MCF 10A (cell line): ENCODE results near the gene HCRTR1. TPM values are rescaled to one million over a fixed set of nuclear protein-coding genes. Genes with fewer than 3 reads are reported as not detected.

ENCODE experiments used
- BruUV-seq: library from RNA; stranded (reverse); fragments of 400-500 nt; replicated peaks from 2 replicates; lab custom pipeline; 2021; lab: Mats Ljungman, UMichigan
- CTCF ChIA-PET: fragments of 300-600 bp; sonication (Branson Sonifier 250); formaldehyde crosslinking; extraction: SDS; loops from one replicate; lab custom pipeline; 2021; ENCODE audit warnings: antibody characterized with exemption, inconsistent platforms; lab: Yijun Ruan, JAX
- POLR2A ChIA-PET: fragments of 300-600, 350-650 bp; sonication (Branson Sonifier 250); formaldehyde crosslinking; extraction: SDS; loops from one replicate; lab custom pipeline; 2020; ENCODE audit warnings: antibody characterized with exemption, inconsistent platforms; lab: Yijun Ruan, JAX
- DNase-seq: peaks from one replicate; pipeline ENCODE4 v3.0.0-alpha.2; 2018; ENCODE audit not compliant: unreplicated experiment
- H3K27ac Mint-ChIP-seq: one replicate; pipeline ENCODE4 v1.8.0; 2022; ENCODE audit warnings: mild to moderate bottlenecking, low read depth, mixed read lengths; ENCODE audit not compliant: unreplicated experiment
- H3K27me3 Mint-ChIP-seq: one replicate; pipeline ENCODE4 v1.8.0; 2022; ENCODE audit warnings: mixed read lengths; ENCODE audit not compliant: insufficient read depth, unreplicated experiment
- H3K36me3 Mint-ChIP-seq: one replicate; pipeline ENCODE4 v1.8.0; 2022; ENCODE audit warnings: mild to moderate bottlenecking, moderate library complexity, mixed read lengths; ENCODE audit not compliant: insufficient read depth, unreplicated experiment
- H3K4me1 Mint-ChIP-seq: one replicate; pipeline ENCODE4 v1.8.0; 2022; ENCODE audit warnings: mixed read lengths; ENCODE audit not compliant: insufficient read depth, unreplicated experiment
- H3K4me3 Mint-ChIP-seq: one replicate; pipeline ENCODE4 v1.8.0; 2022; ENCODE audit warnings: mild to moderate bottlenecking, moderate library complexity, mixed read lengths; ENCODE audit not compliant: unreplicated experiment
- H3K9me3 Mint-ChIP-seq: one replicate; pipeline ENCODE4 v1.8.0; 2022; ENCODE audit warnings: mixed read lengths; ENCODE audit not compliant: unreplicated experiment
- CTCF ChIP-seq: fragments of 200-600 bp; IDR thresholded peaks from one replicate; pipeline ENCODE4 v1.8.0; 2022; ENCODE audit warnings: antibody characterized with exemption, mild to moderate bottlenecking; ENCODE audit not compliant: unreplicated experiment
- intact Hi-C: fragments of 100-400 bp; cut with micrococcal nuclease; formaldehyde crosslinking; loops from 2 replicates; pipeline ENCODE4 v1.14.1; 2022
- total RNA-seq: library from RNA; stranded (reverse); gene quantifications from 2 replicates; pipeline ENCODE4 v1.2.3, GENCODE V29; 2022

Gene HCRTR1
- total RNA-seq, 1 experiment from 2014 or later, result not detected

- ChIA-PET CTCF (interaction anchor here (0.6 to 7.7 kb wide), 5 partner anchors 17 to 484 kb away, joined by 3 to 96 read pairs (median 4); no protein-coding TSS in a partner anchor), POLR2A (interaction anchor here (0.7 to 1.8 kb wide), 4 partner anchors 11 to 128 kb away, joined by 4 to 5 read pairs (median 4); no protein-coding TSS in a partner anchor)
- no peak for DNase-seq
- Mint-ChIP-seq H3K9me3 (no peaks in the 10 kb centered on the region), H3K36me3 (peaks cover 26% of the 10 kb centered on the region), H3K27ac (no peak overlapping the region), H3K4me3 (no peak overlapping the region), H3K4me1 (peaks cover 9% of the 10 kb centered on the region), H3K27me3 (no peaks in the 10 kb centered on the region)
- intact Hi-C loops, result loop anchor here (10.0 kb wide), 1 partner anchor 304 kb away; no protein-coding TSS in a partner anchor
- BruUV-seq, result no TSS peak
- no peak for TF ChIP-seq CTCF
These were observed 43.5 kb downstream of the HCRTR1 start for GRCh38 chr1:31660871-31661455.

- POLR2A ChIA-PET, result interaction anchor here (1.3 kb wide), 1 partner anchor 17 kb away, joined by 4 read pairs; no protein-coding TSS in a partner anchor
- no peak for DNase-seq
- no peaks in the 10 kb centered on the region for H3K27me3 Mint-ChIP-seq
- H3K9me3 Mint-ChIP-seq, result no peaks in the 10 kb centered on the region
- peaks cover 18% of the 10 kb centered on the region for H3K4me1 Mint-ChIP-seq
- peaks cover 18% of the 10 kb centered on the region for H3K36me3 Mint-ChIP-seq
- no peak for TF ChIP-seq CTCF
- no TSS peak for BruUV-seq
- H3K27ac Mint-ChIP-seq, result peak overlapping the region; percentile 27
- CTCF ChIA-PET, result interaction anchor here (1.0 to 7.7 kb wide), 3 partner anchors 83 to 275 kb away, joined by 3 to 96 read pairs (median 4); no protein-coding TSS in a partner anchor
- intact Hi-C loops, result loop anchor here (10.0 kb wide), 1 partner anchor 303 kb away; no protein-coding TSS in a partner anchor
- H3K4me3 Mint-ChIP-seq, result no peak overlapping the region
These were observed 44.4 kb downstream of the HCRTR1 start for GRCh38 chr1:31661856-31662255.

- POLR2A ChIA-PET, result interaction anchor here (1.3 kb wide), 1 partner anchor 17 kb away, joined by 4 read pairs; no protein-coding TSS in a partner anchor
- no peaks in the 10 kb centered on the region for H3K27me3 Mint-ChIP-seq
These were observed 45.0 kb downstream of the HCRTR1 start for GRCh38 chr1:31662463-31662862.

More at GRCh38 chr1:31662463-31662862, 45.0 kb downstream of the HCRTR1 start:
- Mint-ChIP-seq H3K4me3 (no peak overlapping the region), H3K36me3 (peaks cover 12% of the 10 kb centered on the region), H3K27ac (no peak overlapping the region), H3K4me1 (peaks cover 22% of the 10 kb centered on the region), H3K9me3 (no peaks in the 10 kb centered on the region)
- no peak for DNase-seq
- CTCF ChIA-PET, result interaction anchor here (0.8 to 7.7 kb wide), 13 partner anchors 12 to 130 kb away, joined by 3 to 96 read pairs (median 4); partner anchors contain the start of gene PEF1
- no TSS peak for BruUV-seq
- no peak for TF ChIP-seq CTCF
- intact Hi-C loops, result loop anchor here (10.0 kb wide), 1 partner anchor 302 kb away; no protein-coding TSS in a partner anchor
